HepG2 (cell line): ENCODE results near the gene UTP11. TPM values are rescaled to one million over a fixed set of nuclear protein-coding genes. Genes with fewer than 3 reads are reported as not detected.

Experiments used
- ATAC-seq: fragments of 200-7000 bp; cut with Tn5 transposase; 3 replicates; pipeline ENCODE4 v1.9.1; 2020; ENCODE audit warnings: mild to moderate bottlenecking, moderate library complexity
- BruUV-seq: library from RNA; stranded (reverse); fragments of 400-500 nt; replicated peaks from 2 replicates; lab custom pipeline; 2021; lab: Mats Ljungman, UMichigan
- CTCF ChIA-PET: fragments of 300-600 bp; formaldehyde crosslinking; extraction: SDS; loops from one replicate; lab custom pipeline; 2021; ENCODE audit warnings: low total read pairs, inconsistent platforms, low intra/inter-chr PET ratio; lab: Yijun Ruan, JAX
- POLR2A ChIA-PET: fragments of 350-600 bp; sonication (Branson Sonifier 250); formaldehyde crosslinking; loops from one replicate; lab custom pipeline; 2020; ENCODE audit warnings: antibody characterized with exemption, inconsistent platforms; lab: Yijun Ruan, JAX
- DNase-seq: peaks from one replicate; pipeline ENCODE4 v3.0.0-alpha.2; 2015; ENCODE audit warnings: low spot score
- FAIRE-seq: peaks from 3 replicates; lab custom pipeline; 2011; peaks lifted over from hg19 to GRCh38; lab: Jason Lieb, UNC
- H2AFZ ChIP-seq: one replicate; pipeline ENCODE4 v1.6.1; 2011; ENCODE audit warnings: low read length, inconsistent platforms
- H3K27ac ChIP-seq: fragments of 300-600 bp; 3 replicates; pipeline ENCODE4 v1.8.0; 2011; ENCODE audit warnings: mixed run types, mild to moderate bottlenecking, mixed read lengths, low read length, inconsistent platforms; ENCODE audit not compliant: insufficient read depth; ENCODE audit errors: extremely low read length
- H3K27me3 ChIP-seq, 2 experiments: fragments of 200-600 bp in 1 of 2; 2 replicates in 1 of 2; 3 replicates in 1 of 2; pipeline versions ENCODE4 v1.6.0 to v1.8.0; 2011; ENCODE audit warnings: low read length in 2 of 2, mild to moderate bottlenecking in 2 of 2, moderate library complexity in 2 of 2, inconsistent platforms in 1 of 2; ENCODE audit not compliant: insufficient read depth in 2 of 2, control insufficient read depth in 1 of 2
- H3K36me3 ChIP-seq, 2 experiments: fragments of 200-600 bp in 1 of 2; replicated peaks in 1 of 2; 2 replicates in 1 of 2; 3 replicates in 1 of 2; pipeline versions ENCODE4 v1.5.1 to v1.8.0; 2011; ENCODE audit warnings: low read length in 2 of 2, inconsistent platforms in 1 of 2; ENCODE audit not compliant: insufficient read depth in 2 of 2, control insufficient read depth in 1 of 2
- H3K4me1 ChIP-seq: 2 replicates; pipeline ENCODE4 v1.5.1; 2012; ENCODE audit warnings: low read length, inconsistent platforms; ENCODE audit not compliant: insufficient read depth
- H3K4me2 ChIP-seq: 2 replicates; pipeline ENCODE4 v1.6.0; 2011; ENCODE audit warnings: low read depth, low read length, inconsistent platforms
- H3K4me3 ChIP-seq, 3 experiments: fragments of 200-600 bp in 1 of 3; sonication (generic), shearing (Covaris generic) in 1 of 3; replicated peaks in 1 of 3; 2 replicates each; pipeline ENCODE4 v1.5.1; 2011 to 2016; ENCODE audit warnings: low read length in 3 of 3, inconsistent platforms in 2 of 3, low read depth in 2 of 3, mild to moderate bottlenecking in 2 of 3, control low read depth in 1 of 3, mixed read lengths in 1 of 3; ENCODE audit not compliant: insufficient read depth in 1 of 3
- H3K79me2 ChIP-seq: one replicate; pipeline ENCODE4 v1.6.1; 2011; ENCODE audit warnings: low read length, inconsistent platforms; ENCODE audit not compliant: insufficient read depth
- H3K9ac ChIP-seq: 2 replicates; pipeline ENCODE4 v1.6.0; 2011; ENCODE audit warnings: mild to moderate bottlenecking, low read depth, low read length, inconsistent platforms; ENCODE audit not compliant: insufficient read depth
- H3K9me3 ChIP-seq: 2 replicates; pipeline ENCODE4 v1.5.1; 2012; ENCODE audit warnings: mild to moderate bottlenecking, low read length
- H4K20me1 ChIP-seq: 2 replicates; pipeline ENCODE4 v1.6.0; 2011; ENCODE audit warnings: inconsistent platforms, mild to moderate bottlenecking, low read length, moderate library complexity; ENCODE audit not compliant: insufficient read depth
- BRD4 ChIP-seq: sonication (generic); formaldehyde crosslinking; IDR thresholded peaks from 2 replicates; pipeline ENCODE4 v1.4.0; 2020; ENCODE audit warnings: missing genetic modification reagents
- ETV6 ChIP-seq: sonication (generic); formaldehyde crosslinking; conservative IDR thresholded peaks from 2 replicates; pipeline ENCODE4 v1.4.0; 2020; ENCODE audit warnings: missing genetic modification reagents
- HOXA5 ChIP-seq: sonication (generic); formaldehyde crosslinking; IDR thresholded peaks from 2 replicates; pipeline ENCODE4 v1.4.0; 2020; ENCODE audit warnings: missing genetic modification reagents
- NR2F6 ChIP-seq, 2 experiments: IDR thresholded peaks; 2 replicates each; pipeline ENCODE4 v1.6.1; 2016; ENCODE audit warnings: antibody characterized with exemption in 1 of 2, mild to moderate bottlenecking in 1 of 2
- PHF21A ChIP-seq: sonication (generic); formaldehyde crosslinking; IDR thresholded peaks from 2 replicates; pipeline ENCODE4 v1.5.0; 2020; ENCODE audit warnings: mild to moderate bottlenecking, missing genetic modification reagents
- ZNF24 ChIP-seq: fragments of 450-650 bp; IDR thresholded peaks from 2 replicates; pipeline ENCODE4 v1.6.1; 2017; ENCODE audit warnings: antibody characterized with exemption, mild to moderate bottlenecking
- ZNF263 ChIP-seq: sonication (generic); formaldehyde crosslinking; IDR thresholded peaks from 2 replicates; pipeline ENCODE4 v1.4.0; 2020; ENCODE audit warnings: missing genetic modification reagents
- ZNF572 ChIP-seq: sonication (generic); formaldehyde crosslinking; IDR thresholded peaks from 2 replicates; pipeline ENCODE4 v1.5.1; 2020; ENCODE audit warnings: mild to moderate bottlenecking, missing genetic modification reagents
- ZNF607 ChIP-seq: sonication (generic); formaldehyde crosslinking; IDR thresholded peaks from 2 replicates; pipeline ENCODE4 v1.5.1; 2020; ENCODE audit warnings: missing genetic modification reagents, mild to moderate bottlenecking, borderline replicate concordance
- WGBS: methylation state at CpG from one replicate; pipeline ENCODE4 v1.1.6; 2017; ENCODE audit warnings: low lambda C conversion rate; 5-methylcytosine and 5-hydroxymethylcytosine counted together
- in situ Hi-C: cut with HindIII; loops from 2 replicates; pipeline ENCODE4 v1.10.0; 2017; ENCODE audit warnings: low pct_unique_long_range_greater_than_20kb; ENCODE audit not compliant: extremely low pct_ligation_motif_present
- intact Hi-C: fragments of 100-400 bp; cut with micrococcal nuclease; formaldehyde crosslinking; loops from one replicate; pipeline ENCODE4 v1.10.0; 2022; ENCODE audit not compliant: unreplicated experiment
- polyA plus RNA-seq, 8 experiments: library from polyadenylated mRNA; depleted of rRNA in 3 of 8; stranded (reverse) in 7 of 8; unstranded in 1 of 8; fragments of >200 nt; fragmentation: Illumina TruSeq in 4 of 8; extraction: Trizol in 4 of 8; gene quantifications; 2 replicates each; pipeline versions ENCODE4 v1.2.1 to v1.2.3, GENCODE V29; 2011 to 2016; ENCODE audit warnings: low read depth in 4 of 8, missing spikeins in 1 of 8, mixed read lengths in 1 of 8; ENCODE audit not compliant: insufficient read depth in 1 of 8
- total RNA-seq, 5 experiments: library from RNA; depleted of rRNA; stranded (reverse); fragments of >200 nt; fragmentation: Illumina TruSeq; extraction: Trizol; gene quantifications; 2 replicates each; pipeline ENCODE4 v1.2.3, GENCODE V29; 2016; ENCODE audit warnings: low read depth in 1 of 5
- TF ChIP-seq, protein P1 (sequence below): sonication (generic); formaldehyde crosslinking; IDR thresholded peaks from 2 replicates; pipeline ENCODE4 v1.9.0; 2022; ENCODE audit warnings: missing genetic modification reagents, mild to moderate bottlenecking, borderline replicate concordance
- TF ChIP-seq, protein P2 (sequence below): fragments of 450-650 bp; IDR thresholded peaks from 2 replicates; pipeline ENCODE4 v1.6.1; 2017; ENCODE audit warnings: mild to moderate bottlenecking
- TF ChIP-seq, protein P3 (sequence below): sonication (generic); formaldehyde crosslinking; IDR thresholded peaks from 2 replicates; pipeline ENCODE4; 2020; ENCODE audit warnings: missing genetic modification reagents, mild to moderate bottlenecking, borderline replicate concordance

Gene UTP11
- total and polyA plus RNA-seq, 2 of the 13 experiments (the other 11 are each of a cell fraction or from before 2014, with no cell fraction given) = 13.5 to 44.8 TPM

DNA sequence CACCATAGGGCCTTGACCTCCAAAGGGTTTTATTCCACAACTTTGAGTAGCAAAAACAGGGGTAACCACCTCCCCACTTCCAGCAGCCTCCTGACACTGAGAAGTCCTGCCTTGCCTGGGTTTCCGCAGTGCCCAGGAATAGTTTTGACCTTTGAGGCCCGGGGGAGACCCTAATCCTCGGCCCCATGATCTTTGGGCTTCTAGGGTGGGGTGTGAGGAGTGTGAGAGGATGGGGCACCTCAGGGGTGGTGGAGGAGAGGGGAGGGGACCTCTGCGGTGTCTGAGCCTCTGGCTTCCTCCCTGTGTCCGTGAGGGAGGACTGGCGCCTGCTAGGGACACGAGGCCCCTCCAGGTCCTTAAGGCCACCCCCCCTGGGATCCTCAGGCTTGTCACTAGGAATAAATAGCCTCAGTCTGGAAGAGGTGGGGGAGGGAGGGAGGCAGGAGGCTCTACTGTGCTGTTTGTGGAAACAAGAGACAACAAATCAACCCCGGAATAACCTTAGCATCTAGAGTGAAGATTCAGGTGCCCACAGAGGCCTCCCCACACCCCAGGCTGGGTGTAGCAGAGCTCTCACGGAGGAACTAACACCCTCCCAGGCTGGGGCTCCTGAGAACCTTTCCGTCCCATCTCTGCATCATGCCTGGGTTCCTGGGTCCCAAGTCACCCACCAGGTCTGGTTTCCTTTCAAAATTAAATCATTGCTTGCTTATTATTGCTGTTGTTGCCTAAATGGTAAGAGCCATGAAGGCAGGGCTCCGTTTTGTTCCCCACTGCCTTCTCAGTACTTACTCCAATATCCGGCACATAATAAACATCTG is 6.3 kb upstream of the UTP11 start:
- peak overlapping the region; percentile 54 to 87 (median 72) for H3K4me3 ChIP-seq
- ATAC-seq (peak; percentile 31), FAIRE-seq (no peak), DNase-seq (no peak)
- ChIA-PET CTCF (no interaction called here), POLR2A (no interaction called here)
- peak overlapping the region; percentile 23 for H3K27ac ChIP-seq
- BruUV-seq = no TSS peak
- no peaks in the 10 kb centered on the region for H4K20me1 ChIP-seq
- no peaks in the 10 kb centered on the region for H3K36me3 ChIP-seq
- H3K79me2 ChIP-seq = peaks cover 20% of the 10 kb centered on the region
- WGBS = 35% methylated on average over 9 of the region's 12 CpGs
- H3K27me3 ChIP-seq = no peaks in the 10 kb centered on the region; a peak in 1 of 5 replicates
- in situ Hi-C loops = no loop called here
- intact Hi-C loops = no loop called here
- peaks cover 52% of the 10 kb centered on the region for H3K4me1 ChIP-seq
- H3K9ac ChIP-seq = peak overlapping the region; percentile 55; the same call in 1 of the 2 replicates
- H3K4me2 ChIP-seq = peak overlapping the region; percentile 100
- H2AFZ ChIP-seq = no peak overlapping the region
- no peaks in the 10 kb centered on the region for H3K9me3 ChIP-seq
- TF ChIP-seq, protein P1, sequence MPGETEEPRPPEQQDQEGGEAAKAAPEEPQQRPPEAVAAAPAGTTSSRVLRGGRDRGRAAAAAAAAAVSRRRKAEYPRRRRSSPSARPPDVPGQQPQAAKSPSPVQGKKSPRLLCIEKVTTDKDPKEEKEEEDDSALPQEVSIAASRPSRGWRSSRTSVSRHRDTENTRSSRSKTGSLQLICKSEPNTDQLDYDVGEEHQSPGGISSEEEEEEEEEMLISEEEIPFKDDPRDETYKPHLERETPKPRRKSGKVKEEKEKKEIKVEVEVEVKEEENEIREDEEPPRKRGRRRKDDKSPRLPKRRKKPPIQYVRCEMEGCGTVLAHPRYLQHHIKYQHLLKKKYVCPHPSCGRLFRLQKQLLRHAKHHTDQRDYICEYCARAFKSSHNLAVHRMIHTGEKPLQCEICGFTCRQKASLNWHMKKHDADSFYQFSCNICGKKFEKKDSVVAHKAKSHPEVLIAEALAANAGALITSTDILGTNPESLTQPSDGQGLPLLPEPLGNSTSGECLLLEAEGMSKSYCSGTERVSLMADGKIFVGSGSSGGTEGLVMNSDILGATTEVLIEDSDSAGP (CRISPR knock-in tag) = peak; percentile 3; the same call in 1 of the 2 replicates
- no peak for TF ChIP-seq ETV6 (CRISPR knock-in tag)
- no peak for TF ChIP-seq PHF21A
- TF ChIP-seq ZNF24 = no peak
- TF ChIP-seq NR2F6 (IDR thresholded peaks at IDR 0.05) = 0 out of 2 replicates have a peak, but pooled peaks have one; percentile 39
- no peak for TF ChIP-seq NR2F6 (CRISPR knock-in tag; IDR thresholded peaks at IDR 0.05)
- TF ChIP-seq HOXA5 (CRISPR knock-in tag) = no peak
- no peak for TF ChIP-seq BRD4 (CRISPR knock-in tag)
- TF ChIP-seq, protein P2, sequence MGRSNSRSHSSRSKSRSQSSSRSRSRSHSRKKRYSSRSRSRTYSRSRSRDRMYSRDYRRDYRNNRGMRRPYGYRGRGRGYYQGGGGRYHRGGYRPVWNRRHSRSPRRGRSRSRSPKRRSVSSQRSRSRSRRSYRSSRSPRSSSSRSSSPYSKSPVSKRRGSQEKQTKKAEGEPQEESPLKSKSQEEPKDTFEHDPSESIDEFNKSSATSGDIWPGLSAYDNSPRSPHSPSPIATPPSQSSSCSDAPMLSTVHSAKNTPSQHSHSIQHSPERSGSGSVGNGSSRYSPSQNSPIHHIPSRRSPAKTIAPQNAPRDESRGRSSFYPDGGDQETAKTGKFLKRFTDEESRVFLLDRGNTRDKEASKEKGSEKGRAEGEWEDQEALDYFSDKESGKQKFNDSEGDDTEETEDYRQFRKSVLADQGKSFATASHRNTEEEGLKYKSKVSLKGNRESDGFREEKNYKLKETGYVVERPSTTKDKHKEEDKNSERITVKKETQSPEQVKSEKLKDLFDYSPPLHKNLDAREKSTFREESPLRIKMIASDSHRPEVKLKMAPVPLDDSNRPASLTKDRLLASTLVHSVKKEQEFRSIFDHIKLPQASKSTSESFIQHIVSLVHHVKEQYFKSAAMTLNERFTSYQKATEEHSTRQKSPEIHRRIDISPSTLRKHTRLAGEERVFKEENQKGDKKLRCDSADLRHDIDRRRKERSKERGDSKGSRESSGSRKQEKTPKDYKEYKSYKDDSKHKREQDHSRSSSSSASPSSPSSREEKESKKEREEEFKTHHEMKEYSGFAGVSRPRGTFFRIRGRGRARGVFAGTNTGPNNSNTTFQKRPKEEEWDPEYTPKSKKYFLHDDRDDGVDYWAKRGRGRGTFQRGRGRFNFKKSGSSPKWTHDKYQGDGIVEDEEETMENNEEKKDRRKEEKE = no peak
- TF ChIP-seq ZNF607 = 0 out of 2 replicates have a peak, but pooled peaks have one; percentile 7
- TF ChIP-seq ZNF263 (CRISPR knock-in tag) = peak; percentile 65; the same call in 1 of the 2 replicates
- 0 out of 2 replicates have a peak, but pooled peaks have one; percentile 36 for TF ChIP-seq ZNF572 (CRISPR knock-in tag)
- TF ChIP-seq, protein P3, sequence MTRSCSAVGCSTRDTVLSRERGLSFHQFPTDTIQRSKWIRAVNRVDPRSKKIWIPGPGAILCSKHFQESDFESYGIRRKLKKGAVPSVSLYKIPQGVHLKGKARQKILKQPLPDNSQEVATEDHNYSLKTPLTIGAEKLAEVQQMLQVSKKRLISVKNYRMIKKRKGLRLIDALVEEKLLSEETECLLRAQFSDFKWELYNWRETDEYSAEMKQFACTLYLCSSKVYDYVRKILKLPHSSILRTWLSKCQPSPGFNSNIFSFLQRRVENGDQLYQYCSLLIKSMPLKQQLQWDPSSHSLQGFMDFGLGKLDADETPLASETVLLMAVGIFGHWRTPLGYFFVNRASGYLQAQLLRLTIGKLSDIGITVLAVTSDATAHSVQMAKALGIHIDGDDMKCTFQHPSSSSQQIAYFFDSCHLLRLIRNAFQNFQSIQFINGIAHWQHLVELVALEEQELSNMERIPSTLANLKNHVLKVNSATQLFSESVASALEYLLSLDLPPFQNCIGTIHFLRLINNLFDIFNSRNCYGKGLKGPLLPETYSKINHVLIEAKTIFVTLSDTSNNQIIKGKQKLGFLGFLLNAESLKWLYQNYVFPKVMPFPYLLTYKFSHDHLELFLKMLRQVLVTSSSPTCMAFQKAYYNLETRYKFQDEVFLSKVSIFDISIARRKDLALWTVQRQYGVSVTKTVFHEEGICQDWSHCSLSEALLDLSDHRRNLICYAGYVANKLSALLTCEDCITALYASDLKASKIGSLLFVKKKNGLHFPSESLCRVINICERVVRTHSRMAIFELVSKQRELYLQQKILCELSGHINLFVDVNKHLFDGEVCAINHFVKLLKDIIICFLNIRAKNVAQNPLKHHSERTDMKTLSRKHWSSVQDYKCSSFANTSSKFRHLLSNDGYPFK (CRISPR knock-in tag) = no peak
